Amniotic epithelial cell (primary cell): Measurements from ENCODE around the gene GALNT8.
"Not testable (repeated sequence)": the region's sequence is repeated elsewhere in the genome, so short reads cannot be mapped to it uniquely, and the experiment has no call there.

Experiments
- DNase-seq: peaks from one replicate; pipeline ENCODE4 v3.0.0-alpha.2; 2010; ENCODE audit warnings: low read depth

GALNT8 gene

DNA sequence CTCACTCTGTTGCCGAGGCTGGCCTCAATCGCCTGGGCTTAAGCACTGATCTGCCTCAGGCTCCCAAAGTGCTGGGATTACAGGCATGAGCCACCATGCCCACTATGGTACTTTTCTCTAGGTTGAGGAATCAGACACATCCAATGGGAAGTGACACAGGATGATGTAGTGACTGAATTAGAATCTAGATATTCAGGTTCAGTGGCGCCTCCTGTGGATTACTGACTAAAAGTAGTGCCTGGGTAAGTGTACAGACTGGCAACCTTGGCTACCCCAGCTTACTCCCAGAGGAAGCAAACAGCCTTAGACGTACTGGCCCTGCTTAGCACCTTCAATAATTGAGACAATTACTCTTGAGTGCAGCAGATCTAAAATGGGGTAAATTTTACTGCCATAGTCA is 22.8 kb downstream of the GALNT8 start:
- no peak for DNase-seq

DNA sequence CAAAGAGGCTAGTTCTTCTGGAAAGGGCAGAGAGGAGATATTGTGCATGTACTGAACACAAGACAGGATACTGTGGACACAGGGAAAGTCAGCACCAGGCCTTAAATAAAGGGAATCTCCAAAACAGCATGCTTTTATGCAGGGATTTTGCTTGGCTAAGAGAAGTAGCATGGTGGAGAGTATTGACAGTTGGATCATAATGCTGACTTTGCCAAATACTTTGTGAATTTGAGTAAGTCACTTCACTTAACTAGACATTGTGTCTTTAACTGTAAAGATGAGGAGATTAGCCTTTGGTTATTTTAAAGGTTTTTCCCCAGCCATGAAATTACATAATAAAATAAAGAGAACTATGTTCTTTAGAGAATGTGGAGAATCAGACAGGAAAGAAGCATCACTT is 24.5 kb downstream of the GALNT8 start:
- no peak for DNase-seq

DNA sequence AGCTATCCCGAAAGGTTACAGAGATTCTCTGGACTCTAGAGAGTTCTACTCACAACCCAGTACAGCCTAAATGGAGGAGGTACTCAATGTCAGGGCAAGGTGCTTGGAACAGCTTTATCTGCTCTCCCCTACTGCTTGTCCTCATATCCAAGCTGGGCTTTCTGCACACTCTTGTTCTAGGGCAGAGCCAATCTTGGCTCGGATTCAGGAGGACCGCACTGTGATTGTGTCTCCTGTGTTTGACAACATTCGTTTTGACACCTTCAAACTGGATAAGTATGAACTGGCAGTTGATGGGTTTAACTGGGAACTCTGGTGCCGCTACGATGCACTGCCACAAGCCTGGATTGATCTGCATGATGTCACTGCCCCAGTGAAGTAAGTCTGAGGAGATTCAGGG is 25.0 kb downstream of the GALNT8 start:
- DNase-seq = no peak

DNA sequence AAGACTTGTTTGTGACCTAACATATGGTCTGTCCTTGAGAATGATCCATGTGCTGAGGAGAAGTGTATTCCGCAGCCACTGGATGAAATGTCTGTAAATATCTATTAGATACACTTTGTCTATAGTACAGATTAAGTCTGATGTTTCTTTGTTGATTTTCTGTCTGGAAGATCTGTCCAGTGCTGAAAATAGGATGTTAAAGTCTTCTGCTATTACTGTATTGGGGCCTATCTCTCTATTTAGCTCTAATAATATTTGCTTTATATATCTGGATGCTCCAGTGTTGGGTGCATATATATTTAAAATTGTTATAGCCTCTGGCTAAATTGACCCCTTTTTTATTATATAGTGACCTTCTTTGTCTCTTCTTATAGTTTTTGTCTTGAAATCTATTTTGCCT is 31.5 kb downstream of the GALNT8 start:
- DNase-seq = not testable (repeated sequence)

DNA sequence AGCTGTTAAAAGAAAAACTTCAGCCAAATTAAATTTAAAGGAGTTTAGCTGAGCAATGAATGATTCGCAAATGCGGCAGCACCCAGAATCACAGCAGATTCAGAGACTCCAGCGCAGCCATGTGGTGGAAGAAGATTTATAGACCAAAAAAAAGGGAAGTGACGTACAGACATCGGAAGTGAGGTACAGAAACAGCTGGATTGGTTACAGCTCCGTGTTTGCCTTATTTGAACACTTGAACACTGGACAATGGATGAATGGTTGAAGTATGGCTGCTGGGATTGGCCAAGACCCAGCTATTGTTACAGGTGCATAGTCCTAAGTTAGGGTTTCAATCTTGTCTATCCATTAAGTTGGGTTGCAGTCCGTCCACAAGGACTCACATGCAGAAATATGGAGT is 42.6 kb downstream of the GALNT8 start:
- DNase-seq = no peak

DNA sequence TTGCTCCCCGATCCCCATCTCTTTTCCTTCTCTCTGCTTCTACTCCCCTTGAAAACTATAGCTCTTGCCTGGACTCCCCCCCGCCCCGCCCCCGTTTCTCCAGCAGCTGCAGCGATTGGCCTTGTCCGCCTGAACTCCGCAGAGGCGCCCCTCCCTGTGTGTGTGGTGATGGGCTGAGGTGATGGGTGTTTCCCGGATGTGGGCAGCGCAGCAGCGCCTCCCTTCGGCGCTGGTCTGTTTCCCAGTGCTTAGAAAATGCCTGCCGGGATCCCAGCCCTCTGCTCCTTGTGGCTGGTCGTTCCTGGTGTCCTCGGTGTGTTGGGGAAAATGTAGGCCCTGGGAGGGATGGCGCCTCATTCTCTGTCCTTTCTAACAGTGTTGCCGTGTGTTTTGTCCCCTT is 43.3 kb downstream of the GALNT8 start:
- DNase-seq = peak; percentile 1

DNA sequence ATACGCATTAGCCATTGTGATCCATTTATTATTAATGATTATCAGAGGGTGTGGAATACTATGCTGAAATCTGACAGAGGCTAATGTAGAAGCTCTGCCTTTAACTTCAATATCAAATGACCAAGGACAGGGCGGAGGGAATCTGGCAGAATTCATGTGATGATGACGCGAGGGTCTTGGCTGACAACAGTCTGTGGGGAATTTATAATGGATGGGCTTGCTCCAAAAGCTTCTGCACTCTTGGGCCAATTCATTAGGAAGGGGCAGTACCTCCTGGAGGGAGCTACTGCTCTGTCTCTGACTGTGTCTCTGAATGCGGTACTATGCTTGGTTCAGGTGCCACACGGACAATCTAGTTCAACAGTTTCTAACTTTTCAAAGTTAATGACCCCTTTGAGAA is 46.2 kb downstream of the GALNT8 start:
- no peak for DNase-seq

DNA sequence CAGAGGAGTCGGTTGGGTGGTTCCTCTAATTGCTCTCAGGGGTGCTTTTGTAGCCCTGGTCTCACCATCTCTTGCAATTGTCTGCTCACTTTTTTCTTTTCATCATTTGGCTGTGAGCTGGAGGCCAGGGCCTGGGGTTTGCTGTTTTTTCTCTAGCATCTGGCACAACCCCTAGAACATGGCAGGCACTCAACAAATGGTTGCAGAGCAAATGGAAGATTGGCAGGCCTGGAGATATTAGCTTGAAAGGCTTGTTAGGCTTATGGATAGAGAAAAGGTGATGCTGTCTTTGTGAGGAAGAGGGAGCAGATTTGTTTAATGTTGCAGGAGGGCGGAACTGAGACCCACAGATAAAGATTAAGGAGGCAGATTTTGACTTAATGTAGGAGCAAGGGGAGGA is 47.0 kb downstream of the GALNT8 start:
- DNase-seq = no peak

DNA sequence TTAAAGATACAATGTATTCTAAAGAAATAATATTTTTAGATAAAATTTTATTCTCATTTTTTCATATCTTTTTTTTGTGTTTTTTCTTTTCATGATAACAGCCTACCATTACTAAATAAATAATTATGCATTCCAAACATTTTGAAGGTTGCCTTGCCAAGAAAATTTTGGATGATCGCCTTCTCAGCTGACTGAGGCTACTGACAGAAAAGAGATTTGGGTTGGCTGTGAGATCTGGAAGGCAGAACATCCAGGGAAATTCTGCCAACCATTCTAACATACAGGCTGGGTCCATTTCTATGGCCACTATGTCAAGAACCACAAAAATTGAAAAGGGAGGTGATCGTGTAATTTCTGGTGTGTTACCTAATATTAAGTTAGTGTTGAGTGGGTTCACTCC is 48.1 kb downstream of the GALNT8 start:
- DNase-seq = no peak

DNA sequence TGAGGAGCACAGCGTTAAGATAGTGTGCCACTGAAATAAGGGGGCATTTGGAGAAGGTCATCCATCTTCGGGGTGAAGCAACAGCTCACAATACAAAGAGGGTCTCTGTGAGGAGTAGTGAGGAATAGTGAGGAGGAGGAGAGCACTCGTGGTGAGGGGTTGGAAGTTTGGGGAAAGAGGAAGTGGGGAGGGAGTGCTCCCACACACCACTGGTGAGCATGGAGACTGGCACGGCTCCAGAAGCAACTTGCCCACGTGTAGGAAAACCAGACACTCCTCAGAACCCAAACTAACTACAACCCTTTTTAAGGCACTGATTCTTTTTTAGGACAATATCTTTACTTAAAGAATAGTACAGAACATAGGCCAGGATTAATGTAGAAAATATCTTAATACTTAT is 48.9 kb downstream of the GALNT8 start:
- no peak for DNase-seq

DNA sequence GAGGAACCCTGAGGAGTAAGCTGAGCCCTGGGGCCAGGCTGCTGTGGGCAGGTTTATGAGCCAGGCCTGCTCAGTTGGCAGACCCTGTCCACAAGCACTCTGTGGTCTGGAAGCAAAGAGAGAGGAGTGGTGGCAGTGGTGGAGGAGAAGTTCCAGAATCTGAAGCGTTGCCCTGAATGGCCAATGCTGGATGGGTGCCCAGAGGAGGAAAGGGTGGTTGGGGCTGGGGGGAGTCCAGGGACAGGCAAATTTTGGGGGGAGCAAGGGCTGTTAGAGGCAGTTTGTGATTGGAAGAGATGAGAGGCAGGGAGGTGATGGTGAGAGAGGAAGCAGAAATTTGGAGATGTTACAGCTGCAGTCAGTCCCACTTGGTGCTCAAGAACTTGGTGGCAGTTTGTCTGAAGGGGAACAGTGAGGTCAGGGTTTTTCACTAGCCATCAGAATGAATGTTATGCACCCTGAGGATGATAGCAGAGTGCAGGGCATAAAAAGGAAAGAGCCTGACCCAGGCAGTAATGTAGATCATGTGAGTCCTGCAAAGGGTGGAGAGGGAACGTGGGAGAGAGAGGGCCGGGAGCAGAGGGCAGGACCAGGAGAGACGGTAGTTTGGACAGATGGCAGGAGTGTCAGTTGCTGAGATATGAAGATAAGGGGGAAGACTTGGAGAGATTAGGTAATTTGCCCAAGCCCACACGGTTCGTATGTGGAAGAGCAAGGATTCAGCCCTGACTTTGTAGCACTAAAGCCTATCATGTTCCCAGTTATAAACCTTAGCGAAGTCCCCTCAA is 51.2 kb downstream of the GALNT8 start:
- DNase-seq = no peak

DNA sequence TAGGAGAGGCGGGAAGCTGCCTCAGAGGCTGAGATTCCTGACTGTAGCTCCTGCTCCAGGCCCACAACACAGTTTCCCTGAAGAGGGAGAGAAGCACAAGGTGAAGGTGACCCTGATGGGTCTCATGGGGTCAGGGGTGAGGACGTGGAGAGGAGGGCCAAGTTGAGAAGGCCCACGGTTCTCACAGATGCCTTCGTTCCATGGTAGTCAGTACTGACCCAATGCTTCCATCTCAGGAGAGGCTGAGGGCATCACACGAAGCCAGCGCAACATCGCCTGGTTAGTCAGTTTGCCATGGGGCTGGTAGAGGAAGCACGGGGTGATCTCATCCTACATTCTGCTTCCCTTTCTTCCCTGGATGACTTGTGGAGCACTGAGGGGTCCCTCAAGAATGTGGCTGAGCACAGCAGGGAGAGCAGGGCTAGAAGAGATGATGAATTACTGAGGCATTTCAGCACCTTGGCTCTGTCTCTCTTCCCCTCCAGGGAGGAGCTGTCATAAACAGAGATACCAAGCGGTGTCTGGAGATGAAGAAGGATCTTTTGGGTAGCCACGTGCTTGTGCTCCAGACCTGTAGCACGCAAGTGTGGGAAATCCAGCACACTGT is 51.9 kb downstream of the GALNT8 start:
- no peak for DNase-seq

DNA sequence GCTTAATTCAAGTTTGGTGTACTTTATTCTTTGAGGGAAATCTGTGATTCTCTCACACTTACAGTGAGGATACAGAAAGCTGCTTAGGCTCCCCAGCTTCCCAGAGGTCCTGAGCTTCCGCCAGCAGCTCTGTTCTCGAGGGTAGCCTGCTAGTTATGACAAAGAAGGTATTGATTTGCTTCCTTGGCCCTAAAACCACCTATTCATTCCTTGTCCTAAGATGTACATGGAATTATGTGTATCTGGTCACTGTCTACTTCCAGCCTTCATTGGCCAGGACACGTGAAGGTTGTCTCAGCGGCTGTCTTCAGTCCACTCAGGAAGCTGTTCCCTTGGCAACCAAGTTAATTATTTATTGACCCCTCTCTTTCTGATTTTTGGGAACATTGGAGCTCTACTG is 55.7 kb downstream of the GALNT8 start:
- no peak for DNase-seq

DNA sequence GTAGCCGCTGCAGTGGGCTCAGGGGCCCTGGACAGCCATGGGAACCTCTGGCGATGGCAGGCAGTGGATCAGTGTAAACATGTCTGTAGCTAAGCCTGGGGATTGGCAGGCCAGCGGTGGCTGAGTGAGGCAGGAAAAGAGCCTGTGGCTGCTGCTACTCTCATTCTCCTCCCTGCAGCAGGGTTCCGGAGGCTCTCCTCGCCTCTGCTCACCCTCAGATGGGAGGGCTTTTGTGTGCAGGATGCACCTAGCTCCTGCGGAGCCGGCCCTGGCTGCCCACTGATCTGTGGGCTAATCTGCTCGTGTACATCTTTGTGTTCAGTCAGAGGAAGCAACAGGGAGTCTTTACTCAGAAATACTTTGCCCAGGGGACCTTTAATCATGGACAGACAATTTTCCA is 59.5 kb downstream of the GALNT8 start:
- no peak for DNase-seq

DNA sequence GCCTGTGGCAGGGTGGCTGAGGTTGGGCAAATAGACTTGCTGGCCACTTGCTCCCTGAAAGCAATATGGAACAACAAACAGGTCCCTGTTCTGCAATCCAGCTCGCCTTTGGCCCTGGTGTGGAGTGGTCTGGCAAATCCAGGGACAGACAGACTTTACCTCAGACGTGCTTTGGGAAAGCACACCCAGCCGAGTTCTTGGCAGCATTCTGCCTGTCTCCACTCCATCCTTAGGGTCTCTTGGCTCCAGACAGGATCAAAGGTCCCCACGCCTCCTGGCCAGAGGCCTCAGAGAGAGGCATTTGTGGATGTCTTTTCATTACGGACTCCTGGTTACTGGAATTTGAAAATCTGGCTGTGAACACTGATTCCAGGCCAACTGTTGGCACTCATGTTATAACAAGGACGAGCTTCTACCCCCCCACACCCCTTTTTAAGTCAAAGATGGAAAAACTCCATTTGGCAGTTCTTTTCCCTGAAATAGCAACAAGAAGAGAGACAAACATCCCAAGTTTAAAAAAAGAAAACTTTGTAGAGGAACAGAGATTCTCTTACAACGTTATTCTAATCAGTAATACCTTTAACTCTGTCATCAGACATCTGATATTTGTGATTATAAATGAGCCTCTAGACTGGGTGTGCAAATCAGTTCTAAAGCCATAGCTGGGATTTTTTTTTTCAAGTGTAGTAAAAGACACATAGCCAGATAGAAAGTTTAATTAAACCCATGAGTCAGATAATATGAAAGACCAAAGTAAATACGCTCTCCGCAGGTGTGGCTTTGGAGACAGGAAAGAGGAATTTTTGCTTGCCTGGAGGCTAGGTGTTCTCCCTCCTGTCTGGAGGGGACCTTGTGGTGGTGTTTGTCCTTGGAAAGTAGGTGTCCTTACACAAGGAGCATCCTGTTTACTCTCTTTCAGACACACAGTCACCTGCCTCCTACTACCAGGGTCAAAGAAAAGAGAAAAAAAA is 60.7 kb downstream of the GALNT8 start:
- DNase-seq = no peak

DNA sequence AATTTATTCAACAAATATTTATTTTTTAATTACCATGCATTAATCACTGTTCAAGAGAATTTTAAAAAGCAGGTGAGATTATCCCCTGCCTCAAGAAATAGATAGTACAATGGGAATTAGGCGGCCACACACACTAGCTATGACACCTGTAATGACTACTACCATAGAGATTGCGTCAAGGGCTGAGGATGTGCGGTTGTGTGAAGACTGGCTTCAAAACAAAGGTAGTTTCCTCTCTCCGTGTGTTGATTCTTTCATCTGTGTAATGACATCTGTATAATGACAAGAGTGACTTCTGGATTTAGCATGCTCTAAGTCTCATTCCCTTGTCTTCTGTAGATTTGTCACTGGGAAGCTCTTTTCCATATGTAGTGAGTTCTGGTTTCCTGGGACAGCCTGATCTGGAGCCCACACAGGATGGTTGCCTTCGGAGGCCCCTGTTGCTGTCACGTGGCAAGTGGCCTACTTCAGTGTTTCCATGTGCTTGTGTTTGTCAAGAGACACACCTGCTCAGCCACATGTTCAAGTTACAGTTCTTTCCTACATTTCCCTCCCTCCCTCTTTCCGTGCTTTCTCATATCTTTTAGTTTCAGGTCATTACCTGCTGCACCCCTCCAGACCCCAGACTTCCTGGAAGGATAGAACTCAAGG is 64.3 kb downstream of the GALNT8 start:
- DNase-seq = no peak

DNA sequence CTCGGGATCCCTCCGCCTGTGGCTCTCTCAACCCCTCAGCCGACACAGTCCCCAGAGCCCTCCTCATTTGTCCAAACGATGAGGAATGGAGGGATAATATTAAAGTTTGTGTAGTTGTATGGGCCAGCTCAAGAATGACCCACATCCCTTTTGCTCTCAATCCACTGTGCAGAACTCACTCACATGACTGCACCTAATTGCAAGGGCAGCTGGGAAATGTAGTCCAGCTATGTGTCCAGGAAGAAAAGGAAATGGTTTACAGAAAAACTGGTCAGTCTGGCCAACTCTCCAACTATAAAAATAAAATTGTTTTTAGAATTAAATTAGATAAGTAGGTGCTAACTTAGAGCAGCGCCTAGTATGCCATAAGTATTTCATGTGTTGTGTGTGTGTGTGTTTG is 66.6 kb downstream of the GALNT8 start:
- DNase-seq = no peak

DNA sequence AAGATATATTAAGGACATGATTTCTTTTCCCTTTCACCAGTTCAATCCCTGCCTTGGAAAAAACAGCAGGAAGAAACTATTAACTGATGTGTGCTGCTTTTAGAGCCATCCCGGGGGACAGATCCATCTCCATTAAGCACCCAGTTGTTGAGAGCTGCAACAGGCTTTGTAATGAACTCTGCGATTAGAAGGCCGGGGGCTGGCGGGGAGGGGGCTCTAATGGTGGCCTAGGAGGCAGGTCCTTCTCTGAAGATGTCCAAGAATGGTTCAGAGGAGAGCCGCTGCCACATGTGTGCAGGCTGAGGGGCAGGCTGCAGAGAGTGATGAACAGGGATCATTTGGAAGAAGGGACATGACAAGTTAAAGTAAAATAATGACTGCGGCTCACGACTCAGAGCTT is 67.8 kb downstream of the GALNT8 start:
- no peak for DNase-seq

DNA sequence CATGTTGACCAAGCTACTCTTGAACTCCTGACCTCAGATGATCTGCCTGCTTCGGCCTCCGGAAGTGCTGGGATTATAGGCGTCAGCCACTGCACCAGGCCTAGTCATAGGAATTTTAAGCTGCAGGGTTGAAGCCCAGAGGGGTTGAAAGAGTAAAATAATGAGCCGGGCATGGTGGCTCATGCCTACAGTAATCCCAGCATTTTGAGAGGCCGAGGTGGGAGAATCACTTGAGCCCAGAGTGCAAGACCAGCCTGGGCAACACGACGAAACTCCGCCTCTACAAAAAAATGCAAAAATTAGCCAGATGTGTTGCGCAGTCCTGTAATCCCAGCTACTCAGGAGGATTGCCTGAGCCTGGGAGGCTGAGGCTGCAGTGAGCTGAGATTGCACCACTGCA is 69.6 kb downstream of the GALNT8 start:
- no peak for DNase-seq

DNA sequence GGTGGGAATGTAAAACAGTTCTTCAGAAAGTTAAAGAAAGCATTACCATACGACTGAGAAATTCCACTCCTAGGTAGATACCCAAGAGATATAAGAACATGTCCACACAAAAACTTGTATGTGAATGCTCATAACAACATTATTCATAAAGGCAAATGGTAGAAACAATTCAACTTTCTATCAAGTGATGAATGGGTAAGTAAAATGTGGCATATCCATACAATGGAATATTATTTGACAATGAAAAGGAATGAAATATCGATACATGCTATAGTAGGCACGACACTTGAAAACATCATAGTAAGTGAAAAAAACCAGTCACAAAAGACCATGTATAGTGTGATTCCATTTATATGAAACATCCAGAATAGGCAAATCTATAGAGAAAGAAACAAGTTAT is 71.3 kb downstream of the GALNT8 start:
- no peak for DNase-seq

DNA sequence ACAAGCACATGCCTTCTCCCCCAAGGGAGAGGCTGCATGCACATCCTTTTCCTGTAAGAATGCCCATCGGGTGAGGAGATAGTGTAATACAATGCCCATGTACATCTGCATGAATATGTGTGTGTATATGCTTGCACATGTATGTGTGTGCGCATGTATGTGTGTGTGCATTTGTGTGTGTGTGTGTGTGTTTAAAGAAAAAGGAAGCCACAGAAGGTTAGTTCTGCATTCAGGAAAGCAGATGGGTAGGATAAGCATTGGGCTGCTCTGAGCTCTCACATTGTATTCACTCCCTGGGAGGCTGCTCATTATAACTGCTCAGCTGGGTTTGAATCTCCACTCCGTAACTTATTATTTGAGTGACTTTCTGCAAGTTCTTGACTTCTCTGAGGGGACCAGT is 74.3 kb downstream of the GALNT8 start:
- no peak for DNase-seq

DNA sequence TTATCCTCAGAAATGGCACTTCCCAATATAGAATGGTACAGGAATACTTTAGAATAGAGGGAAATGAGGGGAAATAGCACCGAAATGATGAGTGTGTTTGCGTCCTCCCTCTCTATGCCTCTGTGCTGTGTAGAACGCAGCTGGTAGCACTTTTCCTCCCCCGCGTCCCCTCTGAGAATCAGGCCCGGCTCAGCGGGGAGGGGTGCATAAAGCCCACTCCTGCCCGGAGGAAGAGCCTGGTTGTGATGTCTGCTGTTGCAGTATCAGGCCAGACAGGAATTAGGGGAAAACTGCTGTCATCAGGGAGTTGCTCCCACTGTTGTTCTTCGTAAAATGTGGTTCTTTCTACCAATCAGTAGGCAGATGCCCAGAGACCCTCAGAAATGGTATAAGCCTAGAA is 76.0 kb downstream of the GALNT8 start:
- no peak for DNase-seq
